ENCODE measurements around the gene SH3BGRL.

DNA sequence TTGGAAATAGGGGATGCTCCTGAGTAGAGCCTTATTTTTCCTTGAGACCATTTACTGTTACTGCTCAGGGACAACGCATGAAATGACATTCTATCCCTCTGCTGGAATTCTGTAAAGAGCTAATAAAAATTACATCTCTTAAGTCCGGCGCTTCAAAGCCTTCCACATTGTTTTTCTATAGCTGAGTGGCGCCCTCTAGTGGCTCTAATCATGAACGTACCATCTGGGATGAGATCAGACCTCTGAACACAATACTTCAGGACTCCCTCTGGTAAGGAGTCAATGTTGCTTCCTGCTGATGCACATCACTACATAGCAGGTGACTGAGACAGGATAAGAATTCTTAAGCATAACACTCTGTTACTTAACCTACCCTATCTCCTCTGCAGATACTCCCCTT is 6.2 kb upstream of the SH3BGRL start:
- TF ChIP-seq, protein P1, sequence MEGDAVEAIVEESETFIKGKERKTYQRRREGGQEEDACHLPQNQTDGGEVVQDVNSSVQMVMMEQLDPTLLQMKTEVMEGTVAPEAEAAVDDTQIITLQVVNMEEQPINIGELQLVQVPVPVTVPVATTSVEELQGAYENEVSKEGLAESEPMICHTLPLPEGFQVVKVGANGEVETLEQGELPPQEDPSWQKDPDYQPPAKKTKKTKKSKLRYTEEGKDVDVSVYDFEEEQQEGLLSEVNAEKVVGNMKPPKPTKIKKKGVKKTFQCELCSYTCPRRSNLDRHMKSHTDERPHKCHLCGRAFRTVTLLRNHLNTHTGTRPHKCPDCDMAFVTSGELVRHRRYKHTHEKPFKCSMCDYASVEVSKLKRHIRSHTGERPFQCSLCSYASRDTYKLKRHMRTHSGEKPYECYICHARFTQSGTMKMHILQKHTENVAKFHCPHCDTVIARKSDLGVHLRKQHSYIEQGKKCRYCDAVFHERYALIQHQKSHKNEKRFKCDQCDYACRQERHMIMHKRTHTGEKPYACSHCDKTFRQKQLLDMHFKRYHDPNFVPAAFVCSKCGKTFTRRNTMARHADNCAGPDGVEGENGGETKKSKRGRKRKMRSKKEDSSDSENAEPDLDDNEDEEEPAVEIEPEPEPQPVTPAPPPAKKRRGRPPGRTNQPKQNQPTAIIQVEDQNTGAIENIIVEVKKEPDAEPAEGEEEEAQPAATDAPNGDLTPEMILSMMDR (conservative IDR thresholded peaks at IDR 0.05; ENCODE audit: low read depth, low read length): peak; percentile 82
- no peak for TF ChIP-seq EZH2 (IDR thresholded peaks at IDR 0.05; ENCODE audit: low read length, unreplicated experiment)
